Pulmonary artery endothelial cell (primary cell): ENCODE measurements around the gene COL20A1. TPM values are rescaled to one million over a fixed set of nuclear protein-coding genes. Genes with fewer than 3 reads are reported as not detected.

ENCODE experiments used
- DNase-seq: peaks from one replicate; pipeline ENCODE4 v3.0.0-alpha.2; 2011; ENCODE audit warnings: low read depth, low spot score
- total RNA-seq: library from RNA; depleted of rRNA; stranded (reverse); fragments of >200 nt; gene quantifications from 2 replicates; pipeline ENCODE4 v1.2.3, GENCODE V29; 2014

Gene COL20A1
- total RNA-seq, 1 donor from 2014 or later, result not detected

DNA sequence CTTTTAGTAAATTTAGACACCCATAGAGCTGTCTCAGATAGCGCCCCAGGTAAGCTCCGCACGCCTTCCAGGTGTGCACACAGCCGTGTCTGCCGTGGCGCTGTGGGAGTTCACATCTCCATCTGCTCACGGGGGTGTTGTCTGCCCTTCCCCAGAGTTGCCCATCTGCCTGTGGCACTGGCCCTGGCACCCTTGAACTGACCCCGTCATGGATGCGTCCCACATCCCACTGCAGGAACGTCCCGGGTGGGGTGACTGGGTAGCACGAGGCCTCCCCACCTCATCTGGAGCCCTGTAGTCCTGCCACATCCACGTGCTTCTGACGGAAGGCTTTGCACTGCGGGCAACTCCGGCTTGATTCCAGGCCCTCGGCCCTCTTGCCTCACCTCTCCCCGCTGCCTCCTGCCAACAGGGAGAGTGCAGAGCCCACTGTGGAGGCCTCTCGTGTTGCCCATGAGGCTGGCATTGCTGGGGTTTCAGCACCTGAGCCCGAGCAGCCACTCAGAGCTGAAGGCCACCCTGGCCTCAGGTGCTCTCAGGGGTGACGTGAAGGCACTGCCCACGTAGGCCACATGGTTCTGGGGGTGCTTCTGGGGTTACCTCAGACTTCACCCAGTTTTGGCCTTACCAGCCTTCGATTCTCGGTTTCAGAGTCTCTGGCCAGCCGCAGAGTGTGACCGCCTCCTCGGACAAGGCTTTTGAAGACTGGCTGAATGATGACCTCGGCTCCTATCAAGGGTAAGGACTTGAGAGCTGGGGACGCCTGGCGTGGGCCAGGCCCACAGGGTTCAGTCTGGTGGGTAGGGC, 15.3 kb upstream of the COL20A1 start:
- no peak for DNase-seq

DNA sequence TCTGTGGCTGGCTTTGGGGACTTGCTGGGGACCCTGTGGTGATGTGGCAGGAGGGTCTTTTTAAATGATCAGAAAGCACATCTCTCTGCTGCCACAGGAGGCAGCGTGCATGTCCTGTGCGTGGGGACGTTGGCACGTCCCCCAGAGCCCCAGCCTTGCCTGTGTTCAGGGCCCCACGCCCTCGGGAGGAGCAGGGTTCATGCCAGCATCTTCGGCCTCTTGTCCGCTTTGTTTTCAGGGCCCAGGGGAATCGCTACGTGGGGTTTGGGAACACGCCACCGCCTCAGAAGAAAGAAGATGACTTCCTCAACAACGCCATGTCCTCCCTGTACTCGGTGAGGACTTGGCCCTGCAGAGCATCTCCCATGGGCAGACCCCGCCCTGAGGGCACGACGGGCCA, 14.3 kb upstream of the COL20A1 start:
- DNase-seq, result no peak

DNA sequence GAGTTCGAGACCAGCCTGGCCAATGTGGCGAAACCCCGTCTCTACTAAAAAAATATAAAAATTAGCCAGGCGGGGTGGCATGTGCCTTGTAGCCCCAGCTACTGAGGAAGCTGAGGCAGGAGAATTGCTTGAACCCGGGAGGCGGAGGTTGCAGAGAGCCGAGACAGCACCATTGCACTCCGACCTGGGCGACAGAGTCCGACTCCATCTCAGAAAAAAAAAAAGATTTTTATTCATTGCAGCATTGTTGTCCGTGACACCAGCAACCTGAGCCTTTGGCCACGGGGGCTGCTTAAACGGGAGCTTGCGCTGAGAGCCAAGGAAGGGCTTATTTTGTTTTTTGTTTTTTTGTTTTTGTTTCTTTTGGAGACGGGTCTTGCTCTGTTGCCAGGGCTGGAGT, 13.1 kb upstream of the COL20A1 start:
- DNase-seq, result no peak

DNA sequence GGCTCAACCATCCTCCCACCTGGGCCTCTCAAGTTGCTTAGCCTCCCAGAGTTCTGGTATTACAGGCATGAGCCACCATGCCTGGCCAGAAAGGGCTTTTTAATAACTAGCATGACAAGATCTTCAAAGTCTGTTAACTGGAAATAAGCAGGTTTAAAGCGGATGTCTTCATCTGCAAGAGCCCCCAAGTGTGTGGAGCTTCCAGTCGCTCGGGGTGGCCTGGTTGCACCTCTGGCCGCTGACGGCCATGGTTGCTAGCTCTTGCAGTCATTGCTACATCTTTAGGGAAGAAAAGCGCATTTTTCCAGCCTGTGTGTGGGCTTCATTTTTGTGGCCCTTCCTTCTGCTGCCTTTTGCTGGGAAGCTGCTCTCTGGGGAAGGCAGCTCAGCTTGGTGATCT, 12.6 kb upstream of the COL20A1 start:
- DNase-seq, result no peak

DNA sequence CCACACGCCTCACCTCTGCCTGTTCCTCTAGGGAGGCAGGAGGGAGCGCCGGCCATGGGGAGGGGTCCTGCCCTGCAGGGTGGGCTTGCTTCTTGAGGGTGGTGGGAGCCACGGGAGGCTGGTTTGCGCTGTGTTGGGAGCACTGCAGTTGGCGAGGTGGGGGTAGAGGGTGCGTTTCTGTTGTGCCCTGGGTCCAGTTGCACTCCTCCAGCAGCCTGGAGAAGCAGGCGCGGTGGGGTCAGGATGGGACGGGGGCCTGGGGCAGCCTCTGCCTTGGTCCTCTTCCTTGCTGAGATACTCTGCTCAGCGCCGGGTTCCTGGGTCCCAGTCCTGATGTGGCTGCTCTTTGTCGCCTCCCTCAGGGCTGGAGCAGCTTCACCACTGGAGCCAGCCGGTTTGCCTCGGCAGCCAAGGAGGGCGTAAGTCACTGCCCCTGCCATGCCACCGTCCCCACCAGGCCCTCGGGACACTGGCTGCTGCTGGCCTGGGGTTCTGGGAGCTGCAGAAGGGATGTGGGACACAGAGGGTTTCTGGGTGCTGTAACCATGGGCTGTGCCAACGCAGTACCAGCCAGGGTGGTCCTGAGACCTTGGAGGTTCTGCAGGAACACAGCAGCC, 11.9 kb upstream of the COL20A1 start:
- DNase-seq, result no peak

DNA sequence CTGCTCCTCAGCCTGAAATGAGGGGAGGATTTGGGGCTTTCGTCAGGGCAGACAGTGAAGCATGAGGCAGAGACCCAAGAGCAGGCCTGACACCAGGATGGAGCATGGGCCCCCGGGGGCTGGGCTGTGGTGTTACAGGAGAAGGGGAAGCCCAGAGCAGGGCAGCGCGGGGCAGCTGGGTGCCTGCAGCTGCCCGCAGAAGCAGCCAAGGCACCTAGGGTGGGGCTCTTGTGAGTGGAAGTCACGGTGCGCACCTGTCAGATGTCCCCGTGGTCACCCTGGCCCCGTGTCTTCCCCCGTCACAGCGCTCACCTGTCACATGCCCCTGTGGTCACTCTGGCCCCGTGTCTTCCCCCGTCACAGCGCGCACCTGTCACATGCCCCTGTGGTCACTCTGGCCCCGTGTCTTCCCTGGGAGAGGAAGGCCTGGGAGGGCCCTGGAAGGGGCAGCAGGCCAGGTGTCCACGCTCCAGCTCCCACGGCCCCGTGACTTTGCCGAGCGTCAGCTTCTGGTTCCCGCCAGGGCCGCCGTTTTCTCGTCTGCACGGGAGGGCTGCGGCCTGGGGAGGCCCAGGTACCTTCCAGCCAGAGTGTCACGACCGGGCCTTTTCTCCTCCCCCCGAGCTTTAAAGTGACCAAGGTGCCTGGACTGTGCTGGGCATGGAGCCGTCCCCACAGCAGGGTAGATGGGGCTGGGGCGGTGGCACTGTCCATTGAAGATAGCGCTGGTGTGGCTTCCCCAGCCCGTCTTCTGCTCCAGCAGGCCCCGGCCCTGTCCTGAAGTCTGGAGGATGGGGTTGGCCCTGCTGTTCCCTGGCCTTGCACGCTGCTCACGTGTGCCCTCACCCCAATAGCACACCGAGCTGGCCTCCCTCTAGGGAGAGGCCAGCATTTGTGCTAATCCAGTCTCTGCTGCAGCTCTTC, 11.0 kb upstream of the COL20A1 start:
- no peak for DNase-seq

DNA sequence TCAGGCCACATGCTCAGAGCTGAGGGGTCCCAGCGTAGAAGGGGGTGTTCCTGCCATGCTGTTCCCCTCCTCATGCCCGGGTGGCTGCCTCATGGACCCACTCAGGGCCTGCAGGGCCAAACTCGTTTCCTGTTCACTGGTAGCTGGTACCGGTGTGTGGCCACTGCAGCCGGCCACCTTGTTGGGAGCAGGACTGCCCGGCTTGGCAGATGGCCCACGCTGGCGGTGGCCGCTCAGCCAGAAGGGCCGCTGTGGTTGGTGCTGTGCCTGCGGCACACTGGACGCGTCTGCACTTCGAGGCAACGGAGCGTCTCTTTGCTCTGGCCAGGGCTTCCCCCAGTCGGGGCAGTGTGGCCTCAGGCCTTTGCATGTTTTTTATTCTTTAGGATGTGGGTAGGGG, 10.0 kb upstream of the COL20A1 start:
- DNase-seq, result no peak

DNA sequence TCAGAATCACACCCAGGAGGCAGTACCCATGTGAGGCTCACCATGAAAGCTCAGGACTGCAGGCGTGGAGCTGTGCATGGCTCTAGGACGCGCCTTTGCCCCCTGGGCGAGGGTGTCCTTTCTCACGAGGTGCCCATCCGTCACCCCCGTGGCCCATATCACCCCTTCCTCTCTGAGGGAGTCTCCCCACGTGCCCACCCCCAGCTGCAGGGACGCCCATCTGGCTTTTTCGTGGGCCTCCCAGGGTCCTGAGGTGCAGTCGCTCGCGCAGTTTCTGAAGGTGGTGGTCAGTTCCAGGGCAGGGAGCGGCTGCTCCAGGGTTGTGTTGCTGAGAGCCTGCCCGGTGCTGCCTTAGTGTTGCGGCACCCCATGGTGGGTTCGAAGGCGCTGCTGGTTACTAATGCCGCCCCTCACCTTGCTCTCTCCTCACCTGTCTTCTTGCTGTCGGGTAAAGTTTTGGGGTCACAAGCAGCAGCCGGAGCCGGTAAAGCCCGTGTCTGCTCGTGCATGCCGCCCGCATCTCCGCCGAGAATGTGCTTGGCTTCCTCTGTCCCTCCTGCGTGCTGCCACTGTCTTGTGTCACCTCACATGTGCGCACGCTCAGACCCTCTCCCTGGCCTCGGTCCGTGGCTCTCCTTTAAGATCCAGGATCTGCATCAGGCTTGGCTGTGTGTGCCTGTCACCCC, 9.4 kb upstream of the COL20A1 start:
- no peak for DNase-seq

DNA sequence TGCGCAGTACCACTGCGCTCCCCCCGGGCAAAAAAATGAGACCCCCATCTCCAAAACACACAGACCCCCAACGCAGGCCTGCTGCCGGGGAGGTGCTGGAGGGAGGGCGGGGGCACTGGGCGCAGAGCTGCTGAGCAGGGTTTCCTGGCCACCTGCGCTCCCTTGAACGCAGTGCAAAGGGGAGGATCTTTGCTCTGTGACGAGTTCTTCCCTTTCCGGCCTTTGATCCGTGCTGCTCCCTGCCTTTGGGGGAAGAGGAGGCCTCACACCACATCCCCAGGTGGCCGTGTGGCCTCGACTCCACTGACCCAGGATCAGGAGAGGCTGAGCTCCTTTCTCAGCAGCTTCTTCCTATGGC, 8.9 kb upstream of the COL20A1 start:
- no peak for DNase-seq

DNA sequence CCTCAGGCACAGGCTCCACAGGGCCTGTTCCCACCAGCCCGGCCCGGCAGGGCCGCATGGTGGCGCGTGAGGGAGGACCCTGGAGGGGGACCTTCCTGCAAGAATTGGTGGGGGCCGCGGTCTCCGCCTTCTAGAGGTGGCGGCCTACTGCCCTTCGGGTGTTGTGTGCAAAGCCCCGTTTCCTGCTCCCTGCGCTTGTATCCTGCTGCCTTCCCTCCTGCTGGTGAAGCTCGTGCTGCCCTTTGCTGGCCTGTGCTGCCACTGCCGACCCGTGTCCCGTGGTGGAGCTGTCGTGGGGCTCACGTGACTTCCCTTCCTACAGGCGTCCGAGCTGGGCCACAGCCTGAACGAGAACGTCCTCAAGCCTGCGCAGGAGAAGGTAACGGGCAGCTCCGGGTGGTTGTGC, 8.4 kb upstream of the COL20A1 start:
- DNase-seq, result no peak

DNA sequence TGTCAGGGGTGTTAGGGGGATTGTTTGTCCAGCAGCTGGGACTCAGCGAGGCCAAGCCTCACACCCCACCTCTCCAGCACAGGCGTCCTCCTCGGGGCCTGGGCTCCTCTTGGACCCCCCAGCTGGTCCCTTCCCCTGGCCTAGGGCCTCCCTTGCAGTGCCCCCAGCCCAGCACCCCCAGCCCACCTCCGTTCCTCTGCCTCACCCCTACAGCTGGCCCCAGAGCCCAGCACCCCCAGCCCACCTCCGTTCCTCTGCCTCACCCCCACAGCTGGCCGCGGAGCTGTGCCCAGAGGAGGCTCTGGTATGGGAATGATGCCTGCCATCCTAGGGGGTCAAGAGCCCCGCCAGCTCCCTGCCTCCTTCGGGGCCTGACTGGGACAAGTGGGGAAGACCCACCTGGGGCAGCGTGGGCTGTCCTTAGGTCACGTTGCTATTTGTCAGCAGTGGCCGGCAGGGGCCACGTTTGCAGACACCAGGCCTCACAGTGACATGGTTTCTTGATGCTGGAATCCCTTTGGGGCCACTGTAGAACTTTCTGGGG, 7.9 kb upstream of the COL20A1 start:
- no peak for DNase-seq

DNA sequence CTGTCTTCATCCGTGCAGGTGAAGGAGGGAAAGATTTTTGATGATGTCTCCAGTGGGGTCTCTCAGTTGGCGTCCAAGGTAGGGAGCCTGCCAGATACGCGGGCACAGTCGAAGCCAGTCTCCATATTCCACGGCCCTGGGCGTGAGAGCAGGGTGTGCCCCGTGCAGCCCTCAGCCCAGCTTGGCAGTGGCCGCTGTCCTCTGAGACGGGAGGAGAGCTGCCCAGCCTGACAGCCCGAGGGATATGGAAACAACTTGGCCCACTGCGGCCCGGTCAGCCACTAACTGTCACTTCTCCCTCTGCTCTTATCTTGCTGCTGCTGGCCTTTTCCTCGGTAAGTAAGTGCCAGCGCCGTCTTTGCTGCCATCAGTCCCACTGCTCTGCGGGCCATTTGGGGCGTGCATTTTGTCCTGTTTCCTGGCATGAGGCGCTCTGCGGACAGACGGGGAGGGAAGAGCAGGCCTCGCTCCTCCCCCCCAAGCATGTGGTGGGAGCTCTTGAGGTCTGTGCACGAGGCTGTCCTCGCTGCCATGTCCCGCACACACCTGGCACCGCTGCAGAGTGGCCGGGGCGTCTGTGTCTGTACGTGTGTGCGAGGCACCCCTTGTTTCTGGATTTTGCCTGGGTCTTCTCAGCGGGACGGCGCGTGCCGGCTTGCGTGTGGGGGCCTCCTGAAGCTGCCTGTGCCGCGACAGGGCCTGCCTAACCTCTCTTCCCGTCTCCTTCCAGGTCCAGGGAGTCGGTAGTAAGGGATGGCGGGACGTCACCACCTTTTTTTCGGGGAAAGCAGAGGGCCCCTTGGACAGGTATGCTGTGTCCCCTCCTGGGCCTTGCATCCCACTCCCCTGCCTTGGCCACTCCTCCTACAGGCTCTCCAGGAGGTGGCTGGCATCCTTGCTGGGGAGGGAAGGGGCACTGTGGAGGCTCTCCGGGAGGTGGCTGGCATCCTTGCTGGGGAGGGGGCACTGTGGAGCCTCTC, 7.1 kb upstream of the COL20A1 start:
- no peak for DNase-seq

DNA sequence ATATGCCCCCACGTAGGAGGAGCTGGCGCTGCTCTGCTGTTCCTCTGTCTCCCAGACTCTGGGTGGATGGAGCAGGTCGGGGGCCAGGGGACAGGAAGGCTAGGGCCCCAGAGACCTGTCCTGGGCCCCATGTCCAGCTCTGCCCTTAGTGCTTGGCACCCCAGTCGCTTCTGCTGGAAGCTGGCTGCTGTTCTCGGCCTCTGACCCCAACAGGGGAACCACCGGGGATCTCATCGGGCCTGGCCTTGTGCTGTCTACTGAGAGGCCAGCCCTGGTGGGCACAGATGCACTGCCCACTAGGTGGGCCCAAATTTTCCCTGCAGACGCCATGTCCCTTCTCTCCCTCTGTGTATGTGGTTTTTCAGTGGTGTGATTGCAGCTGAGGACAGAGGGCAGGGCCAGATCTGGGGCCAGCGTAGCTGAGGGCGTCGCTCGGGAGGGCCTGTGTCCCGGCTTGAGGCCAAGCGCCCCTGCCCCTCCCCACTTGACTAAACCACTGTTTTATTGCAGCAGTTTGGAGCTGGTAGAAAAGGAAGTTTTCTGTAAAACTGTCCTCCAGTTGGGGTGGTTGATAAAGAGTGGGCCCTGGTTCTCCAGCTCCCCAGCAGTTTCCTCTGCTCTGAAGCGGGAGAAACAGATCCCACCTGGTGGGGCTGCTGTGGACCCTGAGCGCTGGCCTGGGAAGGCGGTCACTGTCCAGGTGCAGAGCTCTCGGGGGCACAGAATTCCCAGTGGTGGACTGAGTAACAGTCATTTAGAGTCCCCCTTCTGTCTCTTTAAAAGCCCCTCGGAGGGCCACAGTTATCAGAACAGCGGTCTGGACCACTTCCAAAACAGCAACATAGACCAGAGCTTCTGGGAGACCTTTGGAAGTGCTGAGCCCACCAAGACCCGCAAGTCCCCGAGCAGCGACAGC, 5.9 kb upstream of the COL20A1 start:
- no peak for DNase-seq

DNA sequence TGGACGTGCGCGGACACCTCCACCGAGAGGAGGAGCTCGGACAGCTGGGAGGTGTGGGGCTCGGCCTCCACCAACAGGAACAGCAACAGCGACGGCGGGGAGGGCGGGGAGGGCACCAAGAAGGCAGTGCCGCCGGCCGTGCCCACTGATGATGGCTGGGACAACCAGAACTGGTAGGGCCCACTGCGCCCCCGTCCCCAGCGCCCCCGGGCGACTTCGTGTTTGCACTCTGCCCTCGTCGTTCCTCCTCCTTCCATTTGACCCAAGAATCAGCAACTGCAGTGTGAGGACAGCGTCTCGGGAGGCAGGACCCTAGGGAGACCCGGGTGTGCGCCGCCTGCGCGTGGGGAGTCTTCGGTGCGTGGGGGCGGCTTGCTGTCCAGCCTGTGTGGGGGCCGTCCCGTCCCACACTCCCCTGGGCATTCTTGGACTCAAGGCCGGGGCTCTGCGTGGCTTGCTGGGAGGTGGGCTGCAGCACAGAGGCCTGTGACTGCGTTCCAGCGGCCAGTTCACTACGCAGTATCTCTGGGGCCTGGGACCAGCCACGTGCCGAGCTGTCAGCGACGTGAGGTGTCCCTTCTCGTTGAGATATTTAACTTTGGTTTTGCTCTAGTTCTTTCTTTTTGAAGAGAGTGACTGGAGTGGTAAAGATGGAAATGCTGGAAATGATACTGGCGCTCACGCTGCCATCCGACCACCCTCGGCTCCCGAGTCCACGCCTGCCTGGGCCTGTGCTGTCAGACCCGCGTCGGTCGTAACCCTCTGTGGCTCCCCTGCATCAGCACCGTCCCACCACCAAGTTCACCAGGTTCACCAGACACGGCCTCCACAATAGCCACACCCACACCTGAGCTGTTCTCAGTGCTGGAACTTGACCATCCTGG, 5.0 kb upstream of the COL20A1 start:
- DNase-seq, result no peak

DNA sequence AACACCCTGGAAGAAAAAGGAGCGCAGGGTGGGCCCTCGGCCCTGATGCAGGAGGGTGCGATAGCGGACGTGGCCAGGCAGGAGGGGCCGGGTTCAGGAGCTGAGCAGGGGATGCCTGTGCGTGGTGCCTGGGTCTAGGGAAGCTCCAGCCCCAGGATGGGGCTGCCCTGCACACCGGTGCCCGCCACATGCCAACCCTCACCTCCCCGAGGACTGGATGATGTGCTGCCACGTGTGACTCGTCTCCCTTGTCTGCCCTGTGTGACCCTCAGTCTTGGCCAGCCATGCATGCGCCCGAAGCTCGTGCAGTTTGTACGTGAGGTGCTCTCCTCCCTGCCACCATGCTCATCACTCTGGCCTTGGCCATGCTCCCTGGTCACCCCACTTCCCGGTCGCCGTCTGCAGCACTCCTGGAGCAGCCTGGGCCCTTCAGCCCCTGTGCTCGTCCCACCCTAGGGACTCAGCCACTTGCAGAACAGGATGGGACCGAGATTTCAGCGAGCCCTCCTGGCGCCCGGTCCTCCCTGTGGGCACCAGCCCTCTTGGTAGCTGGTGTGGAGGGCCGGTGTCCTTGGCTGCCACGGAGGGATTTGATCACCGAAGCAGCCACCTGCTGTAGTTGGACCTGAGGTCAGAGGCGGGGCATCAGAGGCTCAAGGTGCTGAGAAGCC, 4.3 kb upstream of the COL20A1 start:
- no peak for DNase-seq

DNA sequence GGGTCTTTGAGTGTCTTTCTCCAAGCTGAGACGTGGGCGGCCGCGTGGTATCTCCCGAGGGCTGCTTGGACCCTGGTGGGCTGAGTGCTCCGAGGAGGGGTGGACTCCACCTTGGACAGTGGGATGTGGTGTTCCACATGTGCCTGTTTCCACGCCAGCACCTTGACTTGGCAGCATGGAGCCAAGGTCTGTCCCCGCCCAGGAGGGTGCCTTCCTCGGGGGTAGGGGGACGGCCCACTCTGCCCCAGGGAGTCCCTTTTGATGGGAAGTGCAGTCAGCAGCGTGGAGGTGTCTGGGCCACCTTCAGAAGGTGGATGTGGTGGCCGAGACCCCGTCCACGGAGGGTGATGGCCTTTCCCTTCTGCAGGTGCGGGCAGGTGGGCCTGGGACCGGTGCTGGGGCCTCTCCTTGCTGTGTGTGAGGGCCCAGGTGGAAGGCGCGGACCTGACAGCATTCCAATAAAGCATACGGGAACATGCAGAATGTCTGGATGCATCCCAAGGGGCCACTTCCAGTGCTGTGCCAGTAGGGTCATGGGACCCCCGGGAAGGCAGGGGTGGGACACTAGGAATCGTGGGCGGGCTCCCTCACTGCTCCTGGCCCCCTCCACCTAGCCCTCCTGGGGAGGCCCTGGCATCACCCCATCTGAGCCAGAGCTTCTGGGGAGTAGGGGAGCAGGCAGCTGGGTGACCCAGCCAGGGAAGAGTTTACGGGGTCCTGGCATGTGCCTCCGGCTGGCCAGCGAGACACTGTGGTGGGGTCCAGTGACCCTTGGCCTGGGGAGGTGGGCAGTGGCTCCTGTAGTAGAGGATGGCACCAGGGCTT, 3.5 kb upstream of the COL20A1 start:
- no peak for DNase-seq
